Activated CD4-positive, alpha-beta T cell treated with anti-CD3 and anti-CD28 coated beads, Interleukin-2, amount 10 ng/mL, durations not matched to agents 7 days and 5 days (primary cell): Measurements from ENCODE around the gene TMPRSS7. TPM values are rescaled to one million over a fixed set of nuclear protein-coding genes. Genes with fewer than 3 reads are reported as not detected.
"Not testable (repeated sequence)": the region's sequence is repeated elsewhere in the genome, so short reads cannot be mapped to it uniquely, and the experiment has no call there.

ENCODE experiments used
- CTCF ChIA-PET: fragments of 350-600 bp; sonication (Branson Sonifier 250); formaldehyde crosslinking; loops from one replicate; lab custom pipeline; 2021; ENCODE audit warnings: antibody characterized with exemption; lab: Charles Lee
- POLR2A ChIA-PET: fragments of 350-600 bp; sonication (Branson Sonifier 250); formaldehyde crosslinking; loops from one replicate; lab custom pipeline; 2021; ENCODE audit warnings: antibody characterized with exemption; lab: Charles Lee
- DNase-seq: peaks from one replicate; pipeline ENCODE4 v3.0.0-alpha.2; 2020
- H3K27ac Mint-ChIP-seq: one replicate; pipeline ENCODE4 v1.8.0; 2021; ENCODE audit warnings: mild to moderate bottlenecking, moderate library complexity, mixed read lengths
- H3K27me3 Mint-ChIP-seq: one replicate; pipeline ENCODE4 v1.8.0; 2021; ENCODE audit warnings: mixed read lengths
- H3K36me3 Mint-ChIP-seq: one replicate; pipeline ENCODE4 v1.8.0; 2021; ENCODE audit warnings: low read depth, mixed read lengths
- H3K4me1 Mint-ChIP-seq: one replicate; pipeline ENCODE4 v1.8.0; 2021; ENCODE audit warnings: mixed read lengths
- H3K4me3 Mint-ChIP-seq: one replicate; pipeline ENCODE4 v1.8.0; 2021; ENCODE audit warnings: mild to moderate bottlenecking, moderate library complexity, mixed read lengths
- H3K9me3 Mint-ChIP-seq: one replicate; pipeline ENCODE4 v1.8.0; 2021; ENCODE audit warnings: mixed read lengths
- total RNA-seq, 2 experiments: library from RNA; stranded (reverse); gene quantifications; one replicate each; pipeline ENCODE4 v1.2.3, GENCODE V29; 2021

The TMPRSS7 gene
- total RNA-seq, 2 experiments from 2014 or later, result not detected

DNA sequence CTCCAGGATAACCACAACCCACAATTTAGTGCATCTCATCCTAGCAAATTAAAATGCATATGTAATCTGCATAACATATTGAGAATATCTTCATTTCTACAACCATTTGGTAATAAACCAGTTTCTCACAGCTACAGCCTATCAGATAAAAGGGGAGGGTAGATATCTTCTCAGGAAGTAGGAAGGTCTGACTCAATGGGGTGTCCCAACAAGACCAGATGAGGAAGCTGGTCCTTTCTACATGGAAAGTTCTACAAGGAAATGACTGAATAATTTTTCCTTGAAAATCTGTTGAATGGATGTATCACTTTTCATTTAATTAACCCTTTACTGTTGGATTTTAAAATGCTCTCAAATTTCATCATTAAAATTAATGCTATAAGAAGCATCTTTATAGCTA lies 17.4 kb upstream of the TMPRSS7 start:
- no peaks in the 10 kb centered on the region for H3K36me3 Mint-ChIP-seq

DNA sequence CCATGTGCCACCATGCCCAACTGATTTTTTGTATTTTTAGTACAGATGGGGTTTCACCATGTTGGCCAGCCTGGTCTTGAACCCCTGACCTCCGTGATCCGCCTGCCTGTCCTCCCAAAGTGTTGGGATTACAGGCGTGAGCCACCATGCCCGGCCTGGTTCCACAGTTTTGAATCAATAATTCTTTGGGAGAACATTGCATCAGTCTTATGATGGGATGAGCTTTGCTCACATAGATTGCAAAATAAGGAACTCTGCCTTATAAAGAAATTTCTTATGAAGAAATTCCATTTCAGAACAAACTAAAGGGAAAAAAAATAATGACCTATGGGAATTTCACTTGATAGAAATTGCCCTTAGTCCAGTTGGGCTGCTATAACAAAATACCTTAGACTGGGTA lies 15.8 kb upstream of the TMPRSS7 start:
- Mint-ChIP-seq H3K4me1 (peaks cover 4% of the 10 kb centered on the region), H3K9me3 (no peaks in the 10 kb centered on the region), H3K27me3 (no peaks in the 10 kb centered on the region), H3K4me3 (no peak overlapping the region), H3K27ac (no peak overlapping the region), H3K36me3 (no peaks in the 10 kb centered on the region)
- CTCF ChIA-PET, result no interaction called here
- POLR2A ChIA-PET, result no interaction called here
- DNase-seq, result no peak

More for the DNA sequence above, 17.4 kb upstream of the TMPRSS7 start:
- POLR2A ChIA-PET, result no interaction called here
- Mint-ChIP-seq H3K9me3 (no peaks in the 10 kb centered on the region), H3K27ac (no peak overlapping the region), H3K4me3 (no peak overlapping the region), H3K4me1 (peaks cover 13% of the 10 kb centered on the region), H3K27me3 (no peaks in the 10 kb centered on the region)
- CTCF ChIA-PET, result interaction anchor here (0.8 to 1.5 kb wide), 4 partner anchors 13 to 323 kb away, joined by 3 to 4 read pairs (median 3); no protein-coding TSS in a partner anchor
- DNase-seq, result no peak

DNA sequence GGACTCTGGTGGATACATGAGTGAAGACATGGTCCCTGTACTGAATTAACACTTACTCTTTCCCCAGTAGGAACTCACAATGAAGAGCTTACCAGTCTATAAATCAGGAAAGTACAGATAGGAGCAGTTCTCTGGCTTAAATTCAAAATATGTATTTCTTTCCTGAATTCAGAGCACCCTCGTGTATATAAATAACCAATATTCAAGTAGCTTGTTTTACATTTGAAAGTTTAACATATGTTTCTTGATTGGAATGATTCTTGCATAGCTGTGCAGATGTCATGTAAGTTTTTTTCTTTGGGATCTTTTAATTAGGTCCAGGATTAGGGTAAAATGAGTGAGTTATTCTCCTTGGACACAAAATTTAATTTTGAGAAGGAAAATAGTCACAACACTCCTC lies 14.8 kb upstream of the TMPRSS7 start:
- no peaks in the 10 kb centered on the region for H3K4me1 Mint-ChIP-seq
- no peak for DNase-seq
- H3K9me3 Mint-ChIP-seq, result no peaks in the 10 kb centered on the region
- ChIA-PET CTCF (interaction anchor here (1.2 kb wide), 1 partner anchor 19 kb away, joined by 4 read pairs; no protein-coding TSS in a partner anchor), POLR2A (no interaction called here)
- H3K36me3 Mint-ChIP-seq, result no peaks in the 10 kb centered on the region
- H3K4me3 Mint-ChIP-seq, result no peak overlapping the region
- no peak overlapping the region for H3K27ac Mint-ChIP-seq
- no peaks in the 10 kb centered on the region for H3K27me3 Mint-ChIP-seq

DNA sequence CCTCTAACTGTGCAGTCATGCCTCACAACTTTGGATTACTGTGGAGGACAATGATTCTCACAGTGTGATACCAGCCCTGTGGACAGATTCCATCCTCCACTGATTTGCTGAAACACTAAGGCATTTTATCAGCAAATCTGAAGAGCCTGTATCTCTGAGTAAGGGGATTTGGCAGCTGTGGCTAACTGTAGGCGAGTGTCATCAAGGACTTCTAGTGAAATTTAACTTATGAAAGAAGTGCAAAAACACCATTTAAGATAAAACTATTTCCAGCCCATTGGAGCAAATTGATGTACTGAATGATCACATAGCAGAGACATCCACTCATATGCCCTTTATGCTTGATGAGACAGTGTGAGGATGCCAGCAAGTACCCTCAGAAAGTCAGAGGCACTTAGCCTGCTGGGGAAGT lies 13.9 kb upstream of the TMPRSS7 start:
- Mint-ChIP-seq H3K4me3 (no peak overlapping the region), H3K36me3 (no peaks in the 10 kb centered on the region), H3K27ac (no peak overlapping the region), H3K27me3 (no peaks in the 10 kb centered on the region), H3K4me1 (no peaks in the 10 kb centered on the region), H3K9me3 (no peaks in the 10 kb centered on the region)
- POLR2A ChIA-PET, result no interaction called here
- CTCF ChIA-PET, result no interaction called here
- no peak for DNase-seq

DNA sequence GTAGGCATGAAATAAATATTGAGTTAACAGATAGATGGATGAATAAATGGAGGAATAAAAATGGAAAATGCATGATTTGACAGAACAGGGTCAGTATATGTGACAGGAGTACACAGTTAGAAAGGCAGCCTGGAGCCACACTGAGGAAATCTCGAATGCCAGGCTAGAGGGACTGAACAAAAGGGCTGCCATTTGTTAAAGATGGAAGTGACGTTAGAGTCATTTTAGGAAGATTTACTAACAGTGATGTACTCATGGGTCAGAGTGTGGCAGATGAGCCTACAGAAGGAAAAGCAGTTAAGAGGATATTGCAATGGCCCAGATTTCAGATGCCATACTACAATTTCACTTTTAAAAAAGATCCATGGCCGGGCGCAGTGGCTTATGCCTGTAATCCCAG lies 7.4 kb upstream of the TMPRSS7 start:
- CTCF ChIA-PET, result no interaction called here
- Mint-ChIP-seq H3K9me3 (no peaks in the 10 kb centered on the region), H3K4me1 (no peaks in the 10 kb centered on the region), H3K4me3 (no peak overlapping the region), H3K27me3 (no peaks in the 10 kb centered on the region), H3K27ac (no peak overlapping the region), H3K36me3 (no peaks in the 10 kb centered on the region)
- DNase-seq, result no peak
- POLR2A ChIA-PET, result no interaction called here

DNA sequence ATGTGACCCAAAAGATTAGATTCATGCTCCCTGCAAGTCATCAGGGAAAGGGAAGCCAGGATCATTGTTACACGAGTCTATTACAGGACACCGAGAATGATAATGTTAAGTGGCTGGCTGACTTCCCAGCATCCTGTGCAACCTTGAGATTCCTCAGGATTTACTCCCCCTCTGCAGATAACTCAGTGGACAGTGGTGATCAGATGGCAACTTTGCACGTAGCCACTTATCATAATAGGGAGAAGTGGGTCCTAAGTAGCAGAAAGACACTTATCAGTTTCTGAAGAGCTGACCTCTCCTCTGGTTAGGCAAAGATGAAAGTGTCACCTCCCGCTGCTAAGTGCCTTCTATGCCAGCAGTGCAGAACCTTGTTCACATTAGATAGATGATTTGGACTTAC lies 6.7 kb upstream of the TMPRSS7 start:
- no peak overlapping the region for H3K27ac Mint-ChIP-seq
- no peak overlapping the region for H3K4me3 Mint-ChIP-seq
- ChIA-PET POLR2A (no interaction called here), CTCF (no interaction called here)
- no peaks in the 10 kb centered on the region for H3K36me3 Mint-ChIP-seq
- H3K9me3 Mint-ChIP-seq, result no peaks in the 10 kb centered on the region
- H3K4me1 Mint-ChIP-seq, result no peaks in the 10 kb centered on the region
- no peak for DNase-seq
- H3K27me3 Mint-ChIP-seq, result peaks cover 2% of the 10 kb centered on the region

DNA sequence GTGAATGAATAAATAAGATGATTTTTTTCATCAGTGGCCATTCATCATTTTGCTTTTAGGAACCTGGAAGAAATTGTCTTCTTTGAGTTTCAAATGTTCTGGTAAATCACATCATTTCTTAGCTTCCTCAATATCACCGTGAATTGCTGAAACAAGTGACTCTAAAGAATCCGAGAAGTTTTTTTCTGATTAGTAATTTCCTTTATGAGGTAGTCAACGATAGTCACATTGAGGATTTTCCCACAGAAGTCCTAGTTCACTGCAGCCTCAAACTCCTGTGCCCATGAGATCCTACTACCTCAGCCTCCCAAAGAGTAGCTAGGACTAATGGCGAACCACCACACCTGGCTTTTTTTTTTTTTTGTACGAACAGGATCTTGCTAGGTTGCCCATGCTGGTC lies 3.6 kb upstream of the TMPRSS7 start:
- Mint-ChIP-seq H3K27ac (no peak overlapping the region), H3K4me1 (no peaks in the 10 kb centered on the region), H3K9me3 (no peaks in the 10 kb centered on the region), H3K27me3 (peaks cover 2% of the 10 kb centered on the region), H3K4me3 (no peak overlapping the region), H3K36me3 (no peaks in the 10 kb centered on the region)
- ChIA-PET POLR2A (no interaction called here), CTCF (interaction anchor here (0.8 to 1.1 kb wide), 2 partner anchors 14 to 292 kb away, joined by 3 read pairs; no protein-coding TSS in a partner anchor)
- no peak for DNase-seq

DNA sequence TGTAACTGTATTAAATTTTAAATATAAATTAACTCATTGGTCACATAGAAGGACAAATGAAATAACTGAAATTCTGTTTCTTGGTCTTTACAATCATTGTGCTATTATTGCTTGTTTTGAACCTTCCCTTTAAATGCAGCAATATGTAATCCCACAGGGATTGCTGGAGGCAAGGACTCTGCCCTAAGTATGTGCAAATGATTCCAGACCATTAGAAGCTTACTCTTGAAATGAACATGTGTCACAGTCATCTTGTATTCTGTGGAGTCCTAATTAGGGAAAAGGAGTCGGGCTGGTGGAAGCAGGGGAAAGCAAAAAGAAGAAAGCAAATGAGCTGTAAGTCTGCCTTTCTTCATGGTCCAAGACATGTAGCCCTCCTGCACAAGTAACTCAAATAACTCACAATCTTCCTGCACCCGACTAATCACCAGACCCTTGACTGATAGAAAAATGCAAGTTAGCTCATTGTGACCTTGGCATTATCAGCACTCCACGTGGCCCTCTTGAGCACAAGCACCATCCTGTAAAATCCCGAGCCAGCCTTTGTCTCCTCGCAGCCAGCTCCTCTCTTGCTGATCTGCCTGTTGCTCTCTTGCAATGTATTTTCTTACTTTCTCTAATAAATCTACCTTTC lies 2.3 kb upstream of the TMPRSS7 start:
- Mint-ChIP-seq H3K27me3 (peaks cover 2% of the 10 kb centered on the region), H3K27ac (no peak overlapping the region), H3K4me1 (no peaks in the 10 kb centered on the region), H3K36me3 (no peaks in the 10 kb centered on the region), H3K4me3 (no peak overlapping the region), H3K9me3 (no peaks in the 10 kb centered on the region)
- POLR2A ChIA-PET, result no interaction called here
- CTCF ChIA-PET, result interaction anchor here (0.9 to 1.1 kb wide), 2 partner anchors 11 to 290 kb away, joined by 3 read pairs; no protein-coding TSS in a partner anchor
- no peak for DNase-seq

DNA sequence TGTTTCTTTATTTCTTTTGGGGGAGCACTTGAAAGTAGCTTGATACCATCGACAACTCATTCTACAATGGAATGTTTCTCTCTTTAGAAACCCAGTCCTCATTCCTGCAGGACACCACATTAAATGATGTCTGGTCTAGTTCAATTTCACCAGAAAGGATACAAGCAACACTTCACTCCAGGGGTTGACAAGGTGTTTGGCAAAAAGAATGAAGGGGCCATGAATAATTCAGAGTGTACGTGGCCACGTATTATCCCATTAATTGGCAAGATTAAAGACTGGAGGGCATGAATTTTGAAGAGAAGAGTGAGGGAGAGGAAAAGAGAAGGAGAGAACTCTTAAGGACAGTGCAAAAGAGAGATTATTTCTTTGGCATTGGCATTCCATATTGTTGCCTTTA lies 705 bp downstream of the TMPRSS7 start:
- Mint-ChIP-seq H3K4me3 (no peak overlapping the region), H3K4me1 (no peaks in the 10 kb centered on the region), H3K27me3 (peaks cover 2% of the 10 kb centered on the region), H3K9me3 (no peaks in the 10 kb centered on the region), H3K27ac (no peak overlapping the region), H3K36me3 (no peaks in the 10 kb centered on the region)
- CTCF ChIA-PET, result interaction anchor here (1.1 to 1.2 kb wide), 2 partner anchors 8 to 11 kb away, joined by 3 to 5 read pairs; no protein-coding TSS in a partner anchor
- POLR2A ChIA-PET, result no interaction called here
- no peak for DNase-seq

DNA sequence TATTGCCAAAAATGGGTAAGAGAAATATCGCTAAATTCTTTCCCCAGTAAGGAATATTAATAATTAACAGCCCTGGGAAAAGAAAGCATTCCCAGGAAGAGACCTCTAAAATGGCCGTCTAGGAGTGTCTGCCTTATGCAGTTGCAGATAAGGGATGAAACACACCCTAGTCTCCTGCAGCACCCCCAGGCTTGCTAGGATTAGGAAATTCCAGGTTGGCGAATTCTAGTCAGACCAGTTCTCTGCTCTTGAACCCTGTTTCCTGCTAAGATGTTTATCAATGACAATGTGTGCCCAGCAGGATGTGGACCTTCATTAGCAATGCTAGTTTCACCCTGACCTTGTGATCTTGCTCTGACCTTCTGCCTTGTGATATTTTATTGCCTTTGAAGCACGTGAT lies 2.7 kb downstream of the TMPRSS7 start:
- H3K9me3 Mint-ChIP-seq, POLR2A ChIA-PET, H3K36me3 Mint-ChIP-seq, DNase-seq, H3K27me3 Mint-ChIP-seq, CTCF ChIA-PET, H3K4me1 Mint-ChIP-seq, H3K4me3 Mint-ChIP-seq, H3K27ac Mint-ChIP-seq: not testable (repeated sequence)

DNA sequence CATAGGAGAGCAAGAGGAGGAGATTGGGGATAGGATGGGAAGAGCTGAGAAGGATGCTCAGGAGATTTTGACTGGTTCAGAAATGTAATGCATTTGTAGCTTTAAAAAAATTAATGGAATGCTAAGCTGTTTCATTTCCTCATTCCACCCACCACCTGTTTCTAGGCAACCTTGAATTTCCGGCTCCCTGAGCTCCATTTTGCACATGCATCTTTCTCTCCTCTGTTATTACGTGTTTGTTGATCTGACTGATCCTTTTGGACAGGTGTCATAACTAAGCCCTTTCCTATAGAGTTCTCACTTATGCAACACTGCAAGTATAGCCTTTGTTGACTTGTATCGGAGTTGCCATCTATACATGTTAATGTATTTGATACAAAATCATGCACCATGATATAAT lies 4.3 kb downstream of the TMPRSS7 start:
- DNase-seq, result no peak
- H3K27me3 Mint-ChIP-seq, result no peaks in the 10 kb centered on the region
- POLR2A ChIA-PET, result no interaction called here
- CTCF ChIA-PET, result interaction anchor here (1.3 to 2.3 kb wide), 3 partner anchors 13 to 25 kb away, joined by 3 to 7 read pairs (median 5); no protein-coding TSS in a partner anchor
- H3K4me3 Mint-ChIP-seq, result no peak overlapping the region
- no peaks in the 10 kb centered on the region for H3K4me1 Mint-ChIP-seq
- H3K9me3 Mint-ChIP-seq, result no peaks in the 10 kb centered on the region
- no peaks in the 10 kb centered on the region for H3K36me3 Mint-ChIP-seq
- H3K27ac Mint-ChIP-seq, result no peak overlapping the region

DNA sequence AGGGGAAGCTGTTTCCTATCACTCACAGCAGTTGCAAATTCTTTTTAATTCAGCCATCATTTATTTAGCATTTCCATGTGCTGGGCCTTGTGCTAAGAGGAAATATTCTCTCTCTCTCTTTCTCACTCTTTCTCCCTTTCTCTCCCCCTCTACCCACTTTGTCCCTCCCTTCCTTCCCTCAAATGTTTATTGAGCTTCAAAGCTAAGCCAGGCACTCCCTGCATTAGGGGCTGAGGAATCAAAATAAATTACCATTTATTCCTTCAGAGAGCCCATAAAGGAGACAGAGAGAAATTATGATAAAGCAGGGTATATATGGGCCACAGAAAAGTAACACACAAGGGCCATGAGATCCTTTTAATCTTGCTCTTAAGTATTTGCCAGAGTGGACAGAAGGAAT lies 6.8 kb downstream of the TMPRSS7 start:
- POLR2A ChIA-PET, result no interaction called here
- Mint-ChIP-seq H3K9me3 (no peaks in the 10 kb centered on the region), H3K27me3 (no peaks in the 10 kb centered on the region), H3K4me3 (no peak overlapping the region), H3K36me3 (no peaks in the 10 kb centered on the region), H3K27ac (no peak overlapping the region), H3K4me1 (no peaks in the 10 kb centered on the region)
- no peak for DNase-seq
- CTCF ChIA-PET, result interaction anchor here (4.2 kb wide), 1 partner anchor 28 kb away, joined by 13 read pairs; no protein-coding TSS in a partner anchor

DNA sequence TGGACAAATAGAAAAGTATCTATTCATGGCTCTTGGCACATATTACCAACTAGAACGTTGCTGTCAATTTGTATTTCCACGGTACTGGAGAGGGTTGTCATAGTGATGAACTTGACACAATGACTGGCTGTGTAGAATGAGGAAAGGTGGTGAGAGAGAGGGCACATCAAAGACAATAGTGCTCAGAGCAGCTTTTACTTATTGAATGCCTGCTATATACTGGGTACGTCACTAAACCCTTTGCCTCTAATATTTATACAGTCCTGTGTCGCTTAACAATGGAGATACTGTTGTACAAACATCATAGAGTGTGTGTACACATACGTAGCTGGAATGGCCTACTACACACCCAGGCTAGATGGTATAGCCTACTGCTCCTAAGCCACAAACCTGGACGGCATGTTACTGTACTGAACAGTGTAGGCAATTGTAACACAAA lies 8.3 kb downstream of the TMPRSS7 start:
- no peak overlapping the region for H3K4me3 Mint-ChIP-seq
- no peak for DNase-seq
- no peak overlapping the region for H3K27ac Mint-ChIP-seq
- no peaks in the 10 kb centered on the region for H3K27me3 Mint-ChIP-seq
- no peaks in the 10 kb centered on the region for H3K4me1 Mint-ChIP-seq
- ChIA-PET POLR2A (no interaction called here), CTCF (interaction anchor here (0.7 to 4.2 kb wide), 7 partner anchors 8 to 179 kb away, joined by 3 to 13 read pairs (median 3); partner anchors contain the start of gene TMPRSS7)
- H3K9me3 Mint-ChIP-seq, result no peaks in the 10 kb centered on the region
- no peaks in the 10 kb centered on the region for H3K36me3 Mint-ChIP-seq
